Fibroblast of skin of back (primary cell): Measurements from ENCODE around the gene ZNF512B.
"Not testable (repeated sequence)": the region's sequence is repeated elsewhere in the genome, so short reads cannot be mapped to it uniquely, and the experiment has no call there.

Experiments
- DNase-seq: peaks from one replicate; pipeline ENCODE4 v3.0.0-alpha.2; 2013

ZNF512B gene

DNA sequence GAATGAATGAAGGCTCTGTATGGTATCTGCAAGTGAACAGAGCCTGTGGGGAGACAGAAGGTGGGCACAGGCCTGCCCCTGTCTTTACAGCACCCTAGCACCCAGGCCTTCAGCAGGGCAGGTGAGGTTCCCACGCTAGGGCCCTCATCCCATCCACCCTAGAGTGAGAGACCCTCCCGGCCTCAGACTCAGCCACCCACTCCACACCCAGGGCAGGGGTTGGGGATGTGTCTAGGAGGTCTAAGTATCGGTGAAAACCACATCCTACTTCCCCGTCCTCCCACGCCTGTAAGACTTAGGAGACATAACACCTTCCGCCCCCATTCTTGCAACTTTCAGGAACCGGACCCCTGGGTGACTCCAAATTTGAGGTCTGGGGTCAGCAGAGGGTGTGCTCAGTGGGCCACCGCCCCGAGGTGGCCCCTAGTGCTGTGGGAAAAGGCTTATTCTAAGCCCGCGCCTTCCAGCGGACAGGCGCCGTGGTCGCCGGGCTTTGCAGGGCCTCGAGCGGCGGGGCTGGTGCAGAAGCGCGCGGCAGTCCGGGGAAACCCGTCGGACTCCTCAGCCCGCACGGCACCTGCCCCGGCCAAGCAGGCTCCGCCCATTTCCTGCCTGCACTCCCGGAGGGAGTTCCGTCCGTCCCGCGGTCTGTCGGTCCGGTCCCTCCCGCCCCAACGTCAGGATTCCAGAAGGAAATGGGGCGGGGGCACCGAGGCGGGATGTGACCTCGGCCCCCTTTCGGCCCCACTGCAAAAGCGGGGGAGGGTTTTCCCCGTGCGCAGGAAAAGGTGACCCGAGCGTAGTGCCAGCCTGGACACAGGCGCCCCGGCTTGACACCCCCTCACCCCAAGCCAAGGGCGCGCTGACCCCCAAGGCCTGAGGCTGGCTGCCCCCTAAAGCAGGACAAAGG, 8.8 kb upstream of the ZNF512B start:
- DNase-seq = peak; percentile 37

DNA sequence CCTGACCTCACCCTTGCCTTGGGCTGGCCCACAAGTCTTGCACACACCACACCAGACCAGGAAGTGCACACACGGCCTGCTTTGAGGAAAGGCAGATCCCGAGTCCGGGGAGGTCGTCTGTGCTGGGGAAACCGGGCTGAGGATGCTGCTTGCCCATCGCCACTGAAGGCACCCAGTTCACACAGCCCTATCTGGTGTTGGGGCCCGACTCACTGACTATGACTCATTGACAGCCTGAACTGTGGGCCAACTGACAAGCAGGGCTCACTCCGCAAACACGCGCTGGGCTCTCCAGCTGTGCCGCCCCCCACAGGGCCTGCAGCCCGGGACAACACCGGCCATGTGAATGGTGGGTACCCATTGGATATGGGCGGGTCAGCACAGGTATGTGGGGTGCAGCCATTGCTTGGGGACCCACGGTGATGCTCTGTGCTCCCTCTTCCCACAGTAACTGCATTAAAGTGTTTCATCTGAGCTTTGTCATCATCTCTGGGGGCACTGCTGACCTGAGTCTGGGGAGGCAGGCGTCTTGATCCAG, 8.1 kb upstream of the ZNF512B start:
- peak; percentile 80 for DNase-seq

- DNase-seq = no peak
Observed at GRCh38 chr20:63976980-63977738, 7.4 kb upstream of the ZNF512B start.

DNA sequence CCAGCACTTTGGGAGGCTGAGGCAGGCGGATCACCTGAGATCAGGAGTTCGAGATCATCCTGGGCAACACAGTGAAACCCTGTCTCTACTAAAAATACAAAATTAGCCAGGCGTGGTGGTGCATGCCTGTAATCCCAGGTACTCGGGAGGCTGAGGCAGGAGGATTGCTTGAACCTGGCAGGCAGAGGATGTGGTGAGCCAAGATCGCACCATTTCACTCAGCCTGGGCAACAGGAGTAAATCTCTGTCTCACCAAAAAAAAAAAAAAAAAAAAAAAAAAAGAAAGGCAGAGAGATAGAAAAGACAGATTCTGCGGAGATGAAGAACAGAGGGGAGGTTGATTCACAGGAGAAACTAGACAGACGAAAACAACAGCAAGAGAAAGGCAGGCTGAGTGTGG, 6.8 kb upstream of the ZNF512B start:
- not testable (repeated sequence) for DNase-seq

- no peak for DNase-seq
Observed at GRCh38 chr20:63974402-63975200, 4.9 kb upstream of the ZNF512B start.

GRCh38 chr20:63973636-63974401, 4.1 kb upstream of the ZNF512B start:
- DNase-seq = peak; percentile 79

- no peak for DNase-seq
Observed at GRCh38 chr20:63973160-63973479, 3.4 kb upstream of the ZNF512B start.

DNA sequence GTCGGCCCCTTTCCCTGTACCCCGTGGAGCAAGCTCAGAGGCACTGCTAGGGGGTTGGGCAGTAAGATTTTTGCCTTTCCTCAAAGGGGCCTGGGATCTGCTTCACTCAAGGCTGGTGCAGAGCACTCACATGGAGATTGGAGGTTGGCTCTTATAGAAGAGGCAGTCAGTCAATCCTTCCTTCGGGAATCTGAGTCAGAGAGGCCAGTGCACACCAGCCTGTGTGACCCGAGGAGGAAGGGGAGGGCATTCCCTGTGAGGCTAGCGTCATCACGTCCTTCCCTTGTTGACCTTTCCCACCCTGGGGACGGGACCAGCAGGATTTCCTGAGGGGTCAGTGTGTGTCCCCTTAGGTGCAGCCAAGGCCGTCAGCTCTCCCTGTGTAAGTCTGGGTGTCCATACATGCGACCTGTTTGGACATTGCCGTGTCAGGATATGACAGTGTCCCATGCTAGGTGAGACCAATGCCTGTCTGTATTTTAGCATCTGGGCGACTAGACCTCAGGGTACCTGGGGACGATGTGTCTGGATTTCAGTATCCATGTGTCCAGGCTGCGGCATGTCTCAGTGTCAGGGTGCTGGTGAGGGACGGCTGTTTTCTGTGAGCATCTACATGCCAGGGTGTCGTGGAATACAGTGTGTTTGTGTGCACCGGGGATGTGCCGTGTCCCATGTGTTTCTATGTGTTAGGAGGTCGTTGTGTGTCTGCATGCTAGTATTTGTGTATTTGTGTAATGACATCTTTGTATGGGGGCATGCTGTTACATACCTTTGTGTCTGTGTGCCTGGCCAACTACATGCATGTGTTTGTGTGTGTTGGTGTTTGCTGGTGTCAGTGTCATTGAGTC, 2.8 kb upstream of the ZNF512B start:
- no peak for DNase-seq

DNA sequence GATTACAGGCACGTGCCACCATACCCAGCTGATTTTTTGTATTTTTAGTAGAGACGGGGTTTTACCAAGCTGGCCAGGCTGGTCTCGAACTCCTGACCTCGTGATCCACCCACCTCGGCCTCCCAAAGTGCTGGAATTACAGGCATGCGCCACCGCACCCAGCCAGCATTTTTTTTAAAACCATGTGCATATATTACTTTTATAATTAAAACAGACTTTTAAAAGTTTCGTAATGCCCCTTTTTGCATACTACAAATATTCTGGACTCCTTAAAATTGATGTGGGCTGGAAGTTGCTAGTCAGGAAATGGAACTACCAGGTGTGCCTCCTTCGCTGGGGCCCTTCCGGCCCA, 2.2 kb upstream of the ZNF512B start:
- not testable (repeated sequence) for DNase-seq

DNA sequence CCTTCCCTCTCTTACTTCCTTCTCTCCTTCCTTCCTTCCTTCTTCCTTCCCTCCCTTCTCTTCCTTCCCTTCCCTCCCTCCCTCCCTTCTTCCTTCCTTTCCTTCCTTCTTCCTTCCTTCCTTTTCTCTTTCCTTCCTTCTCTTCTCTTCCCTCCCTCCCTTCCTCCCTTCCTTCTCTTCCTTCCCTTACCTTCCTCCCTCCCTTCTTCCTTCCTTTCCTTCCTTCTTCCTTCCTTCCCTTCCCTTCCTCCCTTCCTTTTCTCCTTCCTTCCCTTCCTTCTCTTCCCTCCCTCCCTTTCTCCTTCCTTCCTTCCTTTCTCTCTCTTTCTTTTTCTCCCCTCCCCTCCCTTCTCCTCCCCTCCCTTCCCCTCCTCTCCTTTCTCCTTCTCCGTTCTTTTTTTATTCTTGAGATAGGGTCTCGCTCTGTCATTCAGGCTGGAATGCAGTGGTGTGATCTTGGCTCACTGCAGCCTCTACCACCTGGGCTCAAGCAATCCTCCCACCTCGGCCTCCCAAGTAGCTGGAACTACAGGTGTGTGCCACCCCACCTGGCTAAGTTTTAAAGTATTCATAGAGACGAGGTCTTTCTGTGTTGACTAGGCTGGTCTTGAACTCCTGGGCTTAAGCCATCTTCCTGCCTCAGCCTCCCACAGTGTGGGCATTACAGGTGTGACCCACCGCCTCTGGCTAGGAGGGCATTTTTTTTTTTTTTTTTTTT, 1.1 kb upstream of the ZNF512B start:
- no peak for DNase-seq

DNA sequence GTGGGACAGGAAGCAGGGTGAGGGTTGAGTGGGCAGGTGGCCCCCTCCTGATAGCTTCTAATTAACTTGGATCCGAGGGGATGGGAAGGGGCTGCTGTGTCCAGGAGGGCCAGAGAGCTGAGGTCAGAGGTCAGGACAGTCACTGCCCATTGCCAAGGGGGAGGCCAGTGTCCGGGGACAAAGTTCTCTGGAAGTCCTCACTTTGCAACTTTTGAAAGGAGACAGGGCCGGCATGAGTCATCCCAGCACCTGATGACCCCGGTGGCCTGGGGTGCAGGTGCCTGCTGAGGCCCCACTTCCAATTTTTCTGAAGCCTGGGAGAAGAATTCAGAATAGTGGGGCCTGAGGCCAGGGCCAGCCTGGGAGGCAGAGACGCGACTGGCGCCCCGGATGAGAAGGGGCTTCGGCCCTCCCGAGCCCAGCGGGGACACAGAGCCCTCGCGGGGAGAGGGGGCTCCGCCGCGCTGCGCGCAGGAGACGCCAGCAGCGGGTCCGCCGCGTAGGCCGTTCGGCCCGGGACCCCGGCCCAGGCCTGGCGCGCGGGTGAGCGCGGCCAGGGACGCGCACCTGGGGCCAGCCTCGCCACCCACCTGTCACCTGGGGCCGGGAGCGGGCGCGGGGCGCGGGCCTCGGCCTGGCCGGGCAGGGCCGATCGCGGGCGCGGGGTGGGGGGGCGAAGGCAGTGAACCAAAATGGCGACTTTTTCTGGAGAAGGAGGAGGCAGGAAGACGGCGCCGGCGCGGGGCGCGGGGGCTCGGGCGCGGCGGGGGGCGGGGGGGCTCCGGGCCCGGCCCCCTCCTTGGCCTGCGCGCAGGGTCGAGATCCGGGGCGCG, 586 bp downstream of the ZNF512B start:
- DNase-seq = no peak

DNA sequence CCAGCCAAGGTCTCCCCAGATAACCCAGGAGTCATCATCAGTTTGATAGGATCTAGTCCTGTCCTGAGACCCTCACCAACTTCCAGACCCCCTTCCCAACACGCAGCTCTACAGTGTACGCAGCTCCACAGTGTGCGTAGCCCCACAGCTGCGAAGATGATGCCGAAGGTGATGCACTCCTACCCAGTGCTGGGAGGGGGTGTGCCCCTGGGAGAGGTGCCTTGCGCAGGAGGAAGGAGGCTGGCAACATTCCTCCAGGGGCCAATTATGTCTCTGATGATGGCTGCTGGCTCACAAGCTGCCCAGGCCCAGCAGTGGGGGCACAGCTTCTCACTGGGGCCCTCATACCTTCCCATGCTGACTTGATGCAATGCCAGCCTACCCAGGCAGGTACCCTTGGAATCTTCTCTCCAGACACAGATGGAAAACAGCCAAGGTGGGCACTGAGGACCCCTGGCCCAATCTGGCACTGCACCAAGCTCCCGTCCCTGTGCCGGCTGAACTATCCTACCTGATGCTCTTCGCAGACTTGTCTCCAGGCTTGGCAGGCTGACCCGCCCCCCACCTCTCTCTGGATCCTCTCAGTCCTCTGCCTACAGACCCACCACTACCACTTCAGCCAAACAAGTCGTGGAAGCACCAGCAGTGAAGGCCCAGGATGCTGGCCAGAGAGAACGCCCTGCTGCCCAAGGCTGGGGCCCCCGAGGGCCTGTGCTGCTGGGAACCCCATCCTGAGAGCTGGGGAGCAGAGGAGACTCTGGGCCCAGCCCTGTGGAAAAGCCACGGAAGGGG, 1.4 kb downstream of the ZNF512B start:
- DNase-seq = no peak

- DNase-seq = no peak
Observed at GRCh38 chr20:63967330-63968135, 2.2 kb downstream of the ZNF512B start.

- no peak for DNase-seq
Observed at GRCh38 chr20:63966944-63967322, 2.8 kb downstream of the ZNF512B start.

DNA sequence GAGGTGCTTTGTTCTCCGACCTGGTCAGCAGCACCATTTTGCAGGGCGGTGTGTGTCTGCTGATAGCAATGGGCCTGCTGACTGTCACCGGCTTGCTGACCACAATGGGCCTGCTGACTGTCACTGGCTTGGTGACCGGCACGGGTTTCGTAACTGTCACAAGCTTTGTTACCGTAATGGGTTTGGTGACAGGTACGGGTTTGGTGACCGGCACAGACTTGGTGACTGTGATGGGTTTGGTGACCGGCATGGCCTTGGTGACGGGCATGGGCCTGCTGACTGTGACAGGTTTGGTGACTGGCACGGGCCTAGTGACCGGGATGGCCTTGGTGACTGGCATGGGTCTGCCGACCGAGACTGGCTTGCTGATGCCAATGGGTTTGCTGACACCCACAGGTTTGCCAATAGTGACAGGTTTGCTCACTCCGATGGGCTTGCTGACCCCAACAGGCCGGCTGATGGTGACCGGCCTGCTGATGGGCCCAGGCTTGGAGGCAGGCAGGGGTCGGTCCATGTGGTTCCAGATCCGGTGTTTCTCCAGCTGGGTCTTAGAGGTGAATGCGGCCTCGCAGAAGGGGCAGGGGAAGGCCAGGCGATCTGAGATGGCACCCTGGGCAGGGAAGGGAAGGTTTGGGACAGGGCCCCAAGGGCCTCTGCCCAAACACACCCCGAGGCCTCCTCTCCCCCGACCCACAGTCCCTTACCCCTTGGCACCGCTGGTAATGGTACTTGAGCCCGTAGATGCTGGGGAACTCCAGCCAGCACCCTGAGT, 3.4 kb downstream of the ZNF512B start:
- no peak for DNase-seq

- DNase-seq = no peak
Observed at GRCh38 chr20:63964412-63964811, 5.3 kb downstream of the ZNF512B start.

GRCh38 chr20:63963784-63964301, 5.9 kb downstream of the ZNF512B start:
- no peak for DNase-seq
